Right lobe of liver (tissue), 6 donors: ENCODE results near the gene CIDEA. TPM values are rescaled to one million over a fixed set of nuclear protein-coding genes. Genes with fewer than 3 reads are reported as not detected.

Experiments
- ATAC-seq, 4 donors: fragments of 200-7000 bp; cut with Tn5 transposase; one replicate each; pipeline ENCODE4 v1.9.1; 2020; ENCODE audit warnings: mild to moderate bottlenecking in 4 of 4, moderate library complexity in 4 of 4
- DNase-seq, 3 donors: peaks; one replicate each; pipeline ENCODE4 v3.0.0-alpha.2; 2020
- H3K27ac ChIP-seq, 3 donors: fragments of 200-600 bp; one replicate each; pipeline ENCODE4 v1.8.0; 2022
- H3K27me3 ChIP-seq, 2 donors: fragments of 200-600 bp; one replicate each; pipeline ENCODE4 v1.8.0; 2022
- H3K36me3 ChIP-seq, 4 donors: fragments of 200-600 bp; sonication (generic) in 1 of 4; one replicate each; pipeline versions ENCODE4 v1.5.1 to v1.8.0; 2017 to 2022; ENCODE audit warnings: control low read depth in 1 of 4
- H3K4me1 ChIP-seq, 4 donors: fragments of 200-600 bp; sonication (generic) in 1 of 4; one replicate each; pipeline versions ENCODE4 v1.5.1 to v1.8.0; 2017 to 2022; ENCODE audit warnings: control low read depth in 1 of 4
- H3K4me3 ChIP-seq, 3 donors: fragments of 200-600 bp; one replicate each; pipeline ENCODE4 v1.8.0; 2022
- H3K9me3 ChIP-seq, 4 donors: fragments of 200-600 bp; sonication (generic) in 1 of 4; one replicate each; pipeline versions ENCODE4 v1.5.1 to v1.8.0; 2017 to 2022; ENCODE audit warnings: control low read depth in 1 of 4
- CTCF ChIP-seq, 4 donors: fragments of 200-600 bp in 3 of 4; fragments of 450-650 bp in 1 of 4; IDR thresholded peaks; one replicate each; pipeline versions ENCODE4 v1.5.1 to v1.8.0; 2016 to 2022; ENCODE audit warnings: antibody characterized with exemption in 4 of 4, mild to moderate bottlenecking in 2 of 4
- POLR2A ChIP-seq: fragments of 450-650 bp; IDR thresholded peaks from one replicate; pipeline ENCODE4 v1.6.1; 2017; ENCODE audit warnings: antibody characterized with exemption, mild to moderate bottlenecking
- WGBS: methylation state at CpG from one replicate; pipeline ENCODE4 v1.1.6; 2018; ENCODE audit warnings: low coverage, low lambda C conversion rate; ENCODE audit not compliant: insufficient coverage; ENCODE audit errors: missing lambda C conversion rate; 5-methylcytosine and 5-hydroxymethylcytosine counted together
- intact Hi-C, 2 donors: fragments of 100-400 bp; cut with DNase I; formaldehyde crosslinking; loops; one replicate each; pipeline versions ENCODE4 v1.11.2 to v1.14.1; 2022
- total RNA-seq, 6 experiments: library from RNA; depleted of rRNA in 2 of 6; stranded (reverse); fragments of >200 nt in 2 of 6; fragmentation: NEBNext Ultra II Directional in 3 of 6; extraction: Animal tissue kit (Norgen Biotek cat#: 25700) in 3 of 6; gene quantifications; one replicate each; pipeline versions ENCODE4 v1.1.0 to v1.2.4, GENCODE V29; 2016 to 2023
- donor health status: DM: no; HTN: yes; CAD: no.
- donor health status: DM: no; HTN: no; CAD: no.
- donor health status: DM: no; HTN: no; CAD: no.
- donor health status: DM: no; HTN: yes; CAD: no.
- donor health status: DM: no; HTN: yes; CAD: no.

CIDEA gene
- total RNA-seq, 6 experiments from 2014 or later: not detected

- DNase-seq: no peak
- WGBS: 64% methylated on average over 5 of the region's 9 CpGs
- no peaks in the 10 kb centered on the region for H3K27me3 ChIP-seq
- intact Hi-C loops: no loop called here
- ATAC-seq: no peak
- H3K9me3 ChIP-seq: no peaks in the 10 kb centered on the region
- H3K4me3 ChIP-seq: no peak overlapping the region
- H3K4me1 ChIP-seq: peaks cover 0 to 3% (median 0%) of the 10 kb centered on the region in 4 donors
- H3K27ac ChIP-seq: no peak overlapping the region
- TF ChIP-seq POLR2A (no peak), CTCF (IDR thresholded peaks at IDR 0.05) (no peak)
- no peaks in the 10 kb centered on the region for H3K36me3 ChIP-seq
These were observed 28.4 kb downstream of the CIDEA start for GRCh38 chr18:12282442-12283039.

DNA sequence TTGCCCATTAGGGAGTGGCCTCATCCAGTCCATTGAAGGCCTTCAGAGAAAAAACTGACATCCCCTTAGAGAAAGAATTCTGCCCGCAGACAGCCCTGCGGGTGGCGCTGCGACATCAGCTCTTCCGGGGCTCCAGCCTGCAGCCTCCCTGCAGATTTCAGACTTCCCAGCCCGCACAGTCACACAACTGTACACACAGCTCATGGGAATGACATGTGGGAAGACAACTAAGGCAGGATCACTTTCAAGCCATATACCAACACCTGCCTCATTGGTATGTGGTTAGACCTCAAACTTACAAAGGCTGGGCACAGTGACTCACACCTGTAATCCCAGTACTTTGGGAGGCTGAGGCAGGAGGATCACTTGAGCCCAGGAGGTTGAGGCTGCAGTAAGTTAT is 29.1 kb downstream of the CIDEA start:
- Histone ChIP-seq H3K27ac (no peak overlapping the region), H3K9me3 (no peaks in the 10 kb centered on the region), H3K4me1 (peaks cover 0 to 8% (median 0%) of the 10 kb centered on the region in 4 donors), H3K4me3 (no peak overlapping the region), H3K36me3 (no peaks in the 10 kb centered on the region), H3K27me3 (peaks cover 0 to 6% of the 10 kb centered on the region in 2 donors)
- WGBS: 67% methylated on average over 1 of the region's 6 CpGs
- intact Hi-C loops: no loop called here
- TF ChIP-seq POLR2A (no peak), CTCF (IDR thresholded peaks at IDR 0.05) (no peak)
- ATAC-seq: no peak
- no peak for DNase-seq

GRCh38 chr18:12283666-12284065 is 29.5 kb downstream of the CIDEA start:
- no peak for TF ChIP-seq CTCF (IDR thresholded peaks at IDR 0.05)
- no peak for TF ChIP-seq POLR2A
- H3K27ac ChIP-seq: no peak overlapping the region
- no peaks in the 10 kb centered on the region for H3K36me3 ChIP-seq
- H3K4me1 ChIP-seq: peaks cover 0 to 12% (median 0%) of the 10 kb centered on the region in 4 donors
- ATAC-seq: no peak
- intact Hi-C loops: no loop called here
- 60% methylated on average over 1 of the region's 1 CpG for WGBS
- DNase-seq: no peak
- no peaks in the 10 kb centered on the region for H3K9me3 ChIP-seq
- H3K4me3 ChIP-seq: no peak overlapping the region
- peaks cover 0 to 8% of the 10 kb centered on the region in 2 donors for H3K27me3 ChIP-seq

DNA sequence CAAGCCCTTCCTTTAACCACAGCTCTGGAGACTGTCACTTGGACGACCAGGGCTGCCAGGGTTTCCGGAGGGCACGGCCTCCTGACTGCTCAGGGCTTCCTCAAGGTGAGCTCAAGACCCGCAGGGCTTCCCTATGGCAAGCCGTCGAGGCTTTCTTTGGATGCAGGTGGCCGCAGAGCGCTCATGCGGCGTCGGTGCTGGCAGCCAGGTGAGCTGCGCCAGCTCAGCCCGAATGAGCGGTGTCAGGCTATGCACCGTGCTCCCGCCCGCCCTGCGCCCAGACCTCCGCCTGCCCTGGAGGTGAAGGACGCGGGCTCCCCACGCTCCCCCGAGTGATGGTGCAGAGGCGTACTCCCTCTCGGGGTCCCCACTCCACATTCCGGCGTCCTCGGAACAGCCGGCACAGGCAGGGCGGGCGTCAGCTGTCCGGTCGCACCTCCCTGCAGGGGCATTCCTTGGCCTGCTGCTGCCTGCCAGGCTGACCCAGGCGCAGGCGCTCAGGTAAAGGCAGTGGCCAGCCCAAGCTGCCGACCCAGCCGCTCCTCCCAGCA is 33.0 kb downstream of the CIDEA start:
- Histone ChIP-seq H3K27me3 (peaks cover 0 to 8% of the 10 kb centered on the region in 2 donors), H3K27ac (no peak overlapping the region), H3K4me1 (peaks cover 0 to 13% (median 0%) of the 10 kb centered on the region in 4 donors), H3K36me3 (no peaks in the 10 kb centered on the region), H3K4me3 (peak overlapping the region in 1 of 3 donors; percentile 26), H3K9me3 (no peaks in the 10 kb centered on the region)
- ATAC-seq (peak; percentile 32 to 42 (median 36)), DNase-seq (no peak)
- WGBS: 20% methylated on average over 1 of the region's 37 CpGs
- TF ChIP-seq CTCF (IDR thresholded peaks at IDR 0.05) (no peak), POLR2A (no peak)
- intact Hi-C loops: no loop called here
